Fibroblast of mammary gland (primary cell): ENCODE measurements around the gene MEF2B.
"Not testable (repeated sequence)": the region's sequence is repeated elsewhere in the genome, so short reads cannot be mapped to it uniquely, and the experiment has no call there.

ENCODE experiments used
- DNase-seq: peaks from one replicate; pipeline ENCODE4 v3.0.0-alpha.2; 2010; ENCODE audit warnings: low read depth
- H3K4me3 ChIP-seq: 2 replicates; pipeline ENCODE4 v1.5.1; 2011; ENCODE audit warnings: low read depth, mild to moderate bottlenecking, low read length, moderate library complexity; ENCODE audit not compliant: control insufficient read depth
- TF ChIP-seq, protein P1 (sequence below): conservative IDR thresholded peaks from 2 replicates; pipeline ENCODE4 v1.5.1; 2011; ENCODE audit warnings: low read depth, low read length, inconsistent platforms; ENCODE audit not compliant: control insufficient read depth, insufficient read depth

The MEF2B gene

GRCh38 chr19:19154768-19155494, 15.1 kb downstream of the MEF2B start:
- TF ChIP-seq, protein P1, sequence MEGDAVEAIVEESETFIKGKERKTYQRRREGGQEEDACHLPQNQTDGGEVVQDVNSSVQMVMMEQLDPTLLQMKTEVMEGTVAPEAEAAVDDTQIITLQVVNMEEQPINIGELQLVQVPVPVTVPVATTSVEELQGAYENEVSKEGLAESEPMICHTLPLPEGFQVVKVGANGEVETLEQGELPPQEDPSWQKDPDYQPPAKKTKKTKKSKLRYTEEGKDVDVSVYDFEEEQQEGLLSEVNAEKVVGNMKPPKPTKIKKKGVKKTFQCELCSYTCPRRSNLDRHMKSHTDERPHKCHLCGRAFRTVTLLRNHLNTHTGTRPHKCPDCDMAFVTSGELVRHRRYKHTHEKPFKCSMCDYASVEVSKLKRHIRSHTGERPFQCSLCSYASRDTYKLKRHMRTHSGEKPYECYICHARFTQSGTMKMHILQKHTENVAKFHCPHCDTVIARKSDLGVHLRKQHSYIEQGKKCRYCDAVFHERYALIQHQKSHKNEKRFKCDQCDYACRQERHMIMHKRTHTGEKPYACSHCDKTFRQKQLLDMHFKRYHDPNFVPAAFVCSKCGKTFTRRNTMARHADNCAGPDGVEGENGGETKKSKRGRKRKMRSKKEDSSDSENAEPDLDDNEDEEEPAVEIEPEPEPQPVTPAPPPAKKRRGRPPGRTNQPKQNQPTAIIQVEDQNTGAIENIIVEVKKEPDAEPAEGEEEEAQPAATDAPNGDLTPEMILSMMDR, result no peak
- no peak for DNase-seq
- H3K4me3 ChIP-seq, result no peak overlapping the region

DNA sequence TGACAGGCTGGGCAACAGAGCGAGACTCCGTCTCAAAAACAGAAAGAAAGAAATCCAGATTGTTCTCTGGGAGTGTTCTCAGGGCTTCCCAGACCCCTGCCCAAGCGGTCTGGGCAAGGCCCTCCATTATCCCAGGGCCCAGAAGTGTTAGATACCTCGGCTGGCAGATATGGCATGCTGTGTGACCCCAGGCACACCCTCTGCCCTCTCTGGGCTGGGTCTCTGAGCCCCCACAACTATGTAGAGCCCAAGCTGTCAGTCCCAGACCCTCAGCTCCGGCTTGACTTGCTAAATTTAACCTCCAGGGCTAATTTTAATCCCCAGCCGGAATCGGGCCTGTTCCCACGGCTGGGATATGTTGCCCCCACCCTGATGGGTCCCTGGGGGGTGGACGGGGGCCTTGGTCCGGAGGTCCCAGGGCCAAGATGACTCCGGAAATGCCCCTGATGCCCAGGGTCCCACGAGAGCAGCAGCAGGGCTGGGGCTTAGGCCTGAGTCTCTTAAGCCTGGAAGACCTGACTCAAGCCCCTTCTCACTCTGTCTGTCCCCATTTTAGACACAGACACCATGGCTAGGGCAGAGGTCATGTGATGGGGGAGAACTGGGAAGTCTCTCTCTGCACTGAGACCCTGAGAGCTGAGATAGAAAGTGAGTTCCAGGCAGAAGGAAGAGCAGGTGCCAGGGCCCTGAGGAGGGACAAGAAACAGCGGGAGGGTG, 17.2 kb downstream of the MEF2B start:
- DNase-seq, result no peak
- H3K4me3 ChIP-seq, result no peak overlapping the region
- TF ChIP-seq, protein P1, result no peak

DNA sequence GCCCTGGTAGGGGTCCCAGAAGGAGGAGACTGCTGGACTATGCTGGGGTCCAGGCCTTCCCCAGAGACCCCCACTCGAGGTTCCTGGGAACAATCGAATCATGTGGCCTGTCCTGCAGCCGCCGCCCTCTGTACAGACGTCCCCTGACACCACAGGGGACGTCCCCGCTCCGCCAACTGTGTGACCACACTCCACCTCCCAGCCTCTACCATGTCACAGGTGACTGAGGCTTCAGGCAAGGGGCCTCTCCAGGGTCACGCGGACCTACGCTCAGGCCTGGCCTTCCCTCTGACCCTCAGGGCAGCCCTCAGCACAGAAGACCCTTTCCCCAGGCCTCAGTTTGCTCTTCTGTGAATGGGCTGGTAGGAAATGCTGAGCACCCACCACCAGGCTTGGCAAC, 18.6 kb downstream of the MEF2B start:
- TF ChIP-seq, protein P1, result no peak
- no peak for DNase-seq
- H3K4me3 ChIP-seq, result no peak overlapping the region

DNA sequence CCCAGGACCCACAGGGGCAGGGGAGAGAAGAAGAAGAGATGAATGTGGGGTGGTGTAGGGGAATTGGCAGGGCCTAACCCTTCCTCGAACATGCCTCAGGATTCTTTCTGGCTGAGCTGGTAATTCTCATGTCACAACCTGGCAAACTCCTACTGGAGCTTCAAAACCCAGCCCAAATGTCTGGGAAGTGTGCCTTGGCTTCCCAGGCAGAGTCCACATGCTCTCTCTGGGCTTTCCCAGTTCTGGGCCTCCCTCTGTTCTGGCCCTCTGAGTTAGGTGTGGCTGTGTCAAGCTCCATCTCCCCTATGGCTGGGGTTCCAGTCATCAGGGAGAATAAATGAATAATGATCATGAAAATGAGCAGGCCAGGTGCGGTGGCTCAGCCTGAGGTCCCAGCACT, 20.6 kb downstream of the MEF2B start:
- no peak overlapping the region for H3K4me3 ChIP-seq
- DNase-seq, result no peak
- TF ChIP-seq, protein P1, result no peak

DNA sequence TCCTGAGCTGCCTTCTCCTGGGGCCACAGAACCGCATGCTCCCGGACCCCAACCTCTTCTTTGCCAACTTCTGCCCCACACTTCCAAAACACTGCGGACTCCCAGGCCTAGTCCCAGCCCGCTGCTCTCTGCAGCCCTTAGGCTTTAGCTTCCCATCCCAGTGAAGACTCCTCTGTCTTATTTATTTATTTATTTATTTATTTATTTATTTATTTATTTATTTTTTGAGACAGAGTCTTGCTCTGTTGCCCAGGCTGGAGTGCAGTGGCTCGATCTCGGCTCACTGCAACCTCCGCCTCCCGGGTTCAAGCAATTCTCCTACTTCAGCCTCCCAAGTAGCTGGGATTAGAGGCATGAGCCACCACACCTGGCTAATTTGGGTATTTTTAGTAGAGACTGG, 21.6 kb downstream of the MEF2B start:
- not testable (repeated sequence) for DNase-seq

DNA sequence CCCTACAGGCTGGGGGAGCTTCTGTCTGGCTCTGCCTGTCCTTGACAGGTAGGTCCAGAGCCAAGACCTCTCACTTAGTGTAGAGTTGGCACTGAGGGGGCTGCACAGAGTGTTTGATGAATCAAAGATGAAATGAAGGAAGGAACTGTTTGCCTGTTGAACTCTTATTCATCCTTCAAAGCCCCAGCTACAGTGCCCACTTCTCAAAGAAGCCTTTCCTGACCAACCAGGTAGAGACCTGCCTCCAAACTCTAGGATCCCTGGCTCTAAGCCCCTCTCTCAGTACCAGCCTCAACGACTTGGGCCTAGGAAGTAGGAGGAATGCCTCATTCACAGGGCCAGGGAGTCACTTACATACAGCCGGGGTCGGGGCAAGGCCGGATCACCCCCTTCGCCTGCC, 22.7 kb downstream of the MEF2B start:
- no peak for DNase-seq
- no peak overlapping the region for H3K4me3 ChIP-seq
- TF ChIP-seq, protein P1, result no peak

More for the DNA sequence above, 21.6 kb downstream of the MEF2B start:
- H3K4me3 ChIP-seq, result not testable (repeated sequence)

DNA sequence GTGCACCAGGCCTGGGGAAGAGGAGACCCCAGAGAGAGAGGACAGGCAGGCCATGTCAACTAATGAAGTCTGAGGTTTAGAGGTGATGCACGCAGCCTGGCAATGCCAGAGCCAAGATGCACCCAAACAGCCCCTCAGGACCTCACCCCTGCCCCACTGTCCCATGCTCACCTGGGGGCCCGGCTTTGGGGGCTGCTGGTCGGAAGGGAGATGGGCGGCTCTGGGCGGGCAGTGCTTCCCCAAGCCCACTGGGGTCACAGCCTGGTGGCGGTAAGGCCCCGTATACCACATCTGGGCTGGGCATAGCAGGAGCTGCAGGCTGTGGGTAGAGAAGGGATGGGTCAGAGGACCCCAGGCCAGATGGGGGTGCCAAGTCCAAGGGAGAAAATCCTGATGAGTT, 23.2 kb downstream of the MEF2B start:
- TF ChIP-seq, protein P1, result no peak
- H3K4me3 ChIP-seq, result no peak overlapping the region
- DNase-seq, result no peak
